Measurements from ENCODE around the gene NEK8.

- TF ChIP-seq YY1 (IDR thresholded peaks at IDR 0.05; ENCODE audit: insufficient read depth, insufficient read length), result no peak
- no peak for TF ChIP-seq ZNF274 (IDR thresholded peaks at IDR 0.05; ENCODE audit: low read depth, low read length)
- no peak for TF ChIP-seq SUZ12 (IDR thresholded peaks at IDR 0.05; ENCODE audit: extremely low read depth, insufficient read depth, insufficient read length)
These were observed 34.7 kb downstream of the NEK8 start for GRCh38 chr17:28763137-28763799.

Measured in NT2/D1 (cell line).